RPMI8226 (cell line): Measurements from ENCODE around the gene ST3GAL3.

Experiments used
- DNase-seq: peaks from one replicate; pipeline ENCODE4 v3.0.0-alpha.2; 2015

ST3GAL3 gene

GRCh38 chr1:43707190-43708001 lies at the start of gene ST3GAL3:
Gene ST3GAL3 (plus strand): TSS chr1:43707536. CDS start chr1:43736263, 28,727 bp downstream.
- peak; percentile 97 for DNase-seq

- no peak for DNase-seq
Measured at GRCh38 chr1:43659212-43660166, 47.8 kb upstream of the ST3GAL3 start.

- DNase-seq, result no peak
Measured at GRCh38 chr1:43660355-43660754, 47.0 kb upstream of the ST3GAL3 start.

GRCh38 chr1:43664369-43664768 lies 43.0 kb upstream of the ST3GAL3 start:
- DNase-seq, result no peak

- no peak for DNase-seq
Measured at GRCh38 chr1:43666608-43667007, 40.7 kb upstream of the ST3GAL3 start.

- no peak for DNase-seq
Measured at GRCh38 chr1:43668956-43669355, 38.4 kb upstream of the ST3GAL3 start.

- no peak for DNase-seq
Measured at GRCh38 chr1:43669878-43670277, 37.5 kb upstream of the ST3GAL3 start.

DNA sequence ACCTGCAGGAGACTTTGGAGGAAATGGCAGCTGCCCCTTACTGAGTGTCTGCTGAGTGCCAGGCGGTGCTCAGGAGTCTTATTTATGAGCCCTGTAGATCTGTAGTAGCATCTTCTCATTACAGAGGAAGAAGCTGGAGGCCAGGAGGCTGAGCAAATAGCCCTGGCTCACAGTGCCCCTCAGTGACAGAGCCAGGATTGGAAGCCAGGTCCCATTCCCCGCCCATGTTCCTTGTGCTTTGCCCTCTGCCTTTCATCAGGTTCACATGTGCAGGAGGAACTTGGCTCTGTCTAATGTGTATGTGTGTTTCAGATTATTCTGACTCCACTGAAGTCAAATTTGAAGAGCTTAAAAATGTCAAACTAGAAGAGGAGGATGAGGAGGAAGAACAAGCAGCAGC lies 36.1 kb upstream of the ST3GAL3 start:
- no peak for DNase-seq

DNA sequence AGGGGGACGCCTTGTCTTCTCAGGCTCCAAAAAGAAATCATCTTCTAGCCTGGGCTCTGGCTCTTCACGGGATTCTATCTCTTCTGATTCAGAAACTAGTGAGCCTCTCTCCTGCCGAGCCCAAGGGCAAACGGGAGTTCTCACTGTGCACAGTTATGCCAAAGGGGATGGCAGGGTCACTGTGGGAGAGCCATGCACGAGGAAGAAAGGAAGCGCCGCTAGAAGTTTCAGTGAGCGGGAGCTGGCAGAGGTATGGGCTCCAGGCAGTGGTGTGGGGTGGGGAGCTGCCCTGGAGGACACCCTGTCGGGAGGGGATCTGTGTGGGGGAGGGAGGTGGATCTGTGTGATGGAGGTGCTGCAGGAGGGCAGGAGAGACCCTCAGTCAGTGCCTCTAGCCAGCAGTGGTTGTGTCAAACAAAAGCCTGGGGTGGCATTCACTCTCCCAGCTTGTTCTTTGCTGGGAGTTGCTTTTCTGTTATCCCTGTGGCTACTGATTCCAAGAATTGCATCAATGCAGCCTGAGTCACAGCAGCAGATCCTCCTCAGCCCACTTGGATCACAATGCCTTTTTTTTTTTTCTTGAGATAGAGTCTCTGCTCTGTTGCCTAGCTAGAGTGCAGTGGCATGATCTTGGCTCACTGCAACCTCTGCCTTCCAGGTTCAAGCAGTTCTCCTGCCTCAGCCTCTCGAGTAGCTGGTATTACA lies 35.6 kb upstream of the ST3GAL3 start:
- DNase-seq, result no peak

DNA sequence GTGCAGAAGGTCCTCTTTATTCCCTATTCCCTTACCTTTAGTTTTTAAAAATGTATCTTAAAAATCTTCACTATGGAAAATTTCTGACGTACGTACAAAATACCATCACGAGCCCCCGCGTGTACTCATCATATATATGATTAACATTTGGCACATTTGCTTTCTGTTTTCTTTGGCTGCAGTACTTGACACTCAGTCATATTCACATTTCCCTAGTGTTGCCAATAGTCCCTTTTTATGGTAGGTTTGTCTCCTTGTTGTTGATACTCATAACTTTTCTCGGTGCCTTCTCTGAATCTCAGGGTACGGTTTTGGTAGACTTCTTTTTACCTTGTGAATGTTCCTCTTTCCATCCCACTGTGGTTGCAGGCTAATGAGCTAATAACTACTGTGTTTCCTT lies 34.1 kb upstream of the ST3GAL3 start:
- DNase-seq, result no peak

- no peak for DNase-seq
Measured at GRCh38 chr1:43678940-43679339, 28.4 kb upstream of the ST3GAL3 start.

DNA sequence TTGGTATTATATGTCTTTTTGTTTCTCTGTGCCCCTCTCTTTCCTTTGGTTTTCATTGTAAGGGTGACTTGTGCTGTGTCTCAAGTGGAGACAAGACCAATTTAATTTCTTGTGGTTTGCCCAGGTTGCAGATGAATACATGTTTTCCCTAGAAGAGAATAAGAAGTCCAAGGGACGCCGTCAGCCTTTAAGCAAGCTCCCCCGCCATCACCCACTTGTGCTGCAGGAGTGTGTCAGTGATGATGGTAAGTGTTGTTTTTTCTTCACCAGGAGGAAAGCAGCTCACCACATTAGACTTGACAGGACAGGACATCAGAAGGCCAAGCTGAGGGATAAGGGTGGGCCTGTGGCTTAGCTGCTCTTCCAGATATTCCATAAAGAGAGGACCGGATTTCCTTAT lies 23.8 kb upstream of the ST3GAL3 start:
- no peak for DNase-seq

GRCh38 chr1:43686801-43687200 lies 20.5 kb upstream of the ST3GAL3 start:
- DNase-seq, result no peak

- DNase-seq, result no peak
Measured at GRCh38 chr1:43687301-43688108, 19.8 kb upstream of the ST3GAL3 start.

DNA sequence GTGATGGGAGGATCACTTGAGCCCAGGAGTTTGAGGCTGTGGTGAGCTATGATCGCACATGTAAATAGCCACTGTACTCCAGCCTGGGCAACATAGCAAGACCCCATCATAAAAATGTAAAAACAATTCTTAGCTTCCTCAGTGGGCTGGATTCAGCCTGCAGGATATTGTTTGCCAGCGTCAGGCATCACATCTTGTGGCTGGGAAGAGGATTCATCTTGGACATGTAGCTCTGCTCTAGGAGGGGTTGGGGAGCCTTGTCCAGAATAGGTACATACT lies 19.3 kb upstream of the ST3GAL3 start:
- no peak for DNase-seq

GRCh38 chr1:43688594-43689000 lies 18.7 kb upstream of the ST3GAL3 start:
- peak; percentile 47 for DNase-seq

- DNase-seq, result no peak
Measured at GRCh38 chr1:43689289-43689688, 18.0 kb upstream of the ST3GAL3 start.

DNA sequence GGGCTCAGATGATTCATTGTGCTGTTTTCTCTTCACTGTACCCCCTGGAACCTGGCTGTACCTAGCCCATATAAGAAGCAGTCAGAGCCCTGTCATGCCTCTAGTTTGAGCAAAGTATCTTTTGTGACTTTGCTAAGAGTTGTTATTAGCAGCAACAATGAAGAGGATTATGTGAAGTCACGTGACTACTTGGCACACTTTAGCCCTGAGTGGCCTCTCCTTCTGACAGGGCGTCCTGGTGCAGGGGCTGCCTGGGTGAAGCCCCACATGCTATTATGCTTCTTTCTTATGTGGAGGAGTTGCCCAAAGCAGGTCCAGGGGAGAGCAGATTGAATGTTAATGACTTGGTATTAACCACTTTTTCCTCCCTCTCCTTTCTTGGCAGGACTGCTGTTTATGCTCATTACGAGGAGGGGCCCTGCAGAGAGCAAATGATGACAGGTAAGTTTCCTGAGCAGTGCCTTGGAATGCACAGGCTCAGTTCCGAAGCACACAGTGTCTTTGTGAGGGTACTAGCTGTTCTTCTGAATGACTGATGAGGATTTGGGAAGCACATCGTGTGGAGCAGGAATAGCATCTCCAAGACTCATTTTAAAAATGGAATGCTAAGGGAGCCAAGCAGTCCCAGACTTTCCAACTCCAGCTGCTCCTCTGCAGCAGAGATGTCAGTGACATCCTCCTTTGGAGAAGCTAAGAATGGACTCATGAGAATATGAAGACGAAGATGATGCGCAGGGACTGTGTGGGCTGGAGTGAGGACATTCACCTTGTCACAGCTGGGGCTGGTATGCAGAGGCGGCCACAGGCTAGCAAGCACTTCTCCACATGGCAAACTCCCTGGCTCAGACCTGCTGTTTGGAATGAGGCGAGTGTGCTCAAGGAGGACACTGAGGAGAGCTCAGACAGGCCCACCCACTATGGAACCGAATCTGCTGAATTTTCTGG lies 15.2 kb upstream of the ST3GAL3 start:
- no peak for DNase-seq

GRCh38 chr1:43693371-43693770 lies 14.0 kb upstream of the ST3GAL3 start:
- no peak for DNase-seq

DNA sequence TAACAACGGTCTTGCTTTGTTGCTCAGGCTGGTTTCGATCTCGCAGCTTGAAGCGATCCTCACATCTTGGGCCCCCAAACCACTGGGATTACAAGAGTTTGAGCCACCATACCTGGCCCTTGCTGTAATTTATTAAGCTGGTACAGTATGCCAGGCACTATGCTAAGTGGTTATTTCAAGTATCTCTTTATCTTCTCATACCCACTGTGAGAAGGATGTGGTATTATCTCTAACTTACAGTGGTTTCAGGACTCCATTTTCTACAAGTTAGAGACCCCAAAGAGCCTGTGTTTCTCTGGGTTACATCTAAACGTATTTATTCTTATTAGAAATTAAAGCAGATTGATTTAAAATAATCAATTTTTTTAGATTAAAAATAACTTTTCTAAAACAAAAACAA lies 8.1 kb upstream of the ST3GAL3 start:
- DNase-seq, result no peak

DNA sequence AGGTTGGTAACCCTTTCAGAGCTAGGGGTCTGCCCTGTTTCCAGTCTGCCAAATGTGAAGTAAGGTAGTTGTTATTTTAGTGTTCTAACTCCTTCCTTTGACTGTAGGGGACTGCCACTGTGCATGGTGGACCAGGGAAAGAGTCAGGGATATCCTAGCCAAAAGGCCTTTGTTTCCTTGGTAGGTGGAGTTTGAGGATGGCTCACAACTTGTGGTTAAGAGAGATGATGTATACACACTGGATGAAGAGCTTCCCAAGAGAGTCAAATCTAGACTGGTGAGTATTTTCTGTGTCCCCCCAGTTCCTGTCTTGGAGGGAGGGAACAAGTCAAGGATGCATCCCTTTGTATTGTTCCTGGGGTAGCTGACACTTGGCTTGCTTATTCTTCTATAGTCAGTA lies 3.5 kb upstream of the ST3GAL3 start:
- DNase-seq, result no peak
